PFSK-1 (cell line): ENCODE data around the gene AMPD3.

ENCODE experiments used
- FOXP2 ChIP-seq: optimal IDR thresholded peaks from 2 replicates; pipeline ENCODE3; 2011; ENCODE audit warnings: borderline replicate concordance, control low read depth, inconsistent platforms; ENCODE audit not compliant: insufficient read depth; ENCODE audit errors: extremely low read length, extremely low read depth
- POLR2AphosphoS5 ChIP-seq: IDR thresholded peaks from 2 replicates; pipeline ENCODE4 v1.6.1; 2012; ENCODE audit warnings: low read depth, mild to moderate bottlenecking, control low read depth, low read length, moderate library complexity
- SIN3A ChIP-seq: IDR thresholded peaks from 2 replicates; pipeline ENCODE4 v1.6.1; 2012; ENCODE audit warnings: mild to moderate bottlenecking, low read length, moderate library complexity, borderline replicate concordance; ENCODE audit not compliant: insufficient read depth
- TAF1 ChIP-seq: IDR thresholded peaks from 2 replicates; pipeline ENCODE4 v1.6.1; 2012; ENCODE audit warnings: low read length, control low read depth, borderline replicate concordance; ENCODE audit not compliant: insufficient read depth
- TF ChIP-seq, protein P1 (sequence below), 2 experiments: IDR thresholded peaks; 2 replicates each; pipeline versions ENCODE4 v1.6.1 to v1.8.0; 2011 to 2012; ENCODE audit warnings: low read depth in 2 of 2, low read length in 2 of 2, control low read depth in 1 of 2, inconsistent platforms in 1 of 2, mild to moderate bottlenecking in 1 of 2, moderate library complexity in 1 of 2; ENCODE audit not compliant: insufficient read depth in 1 of 2

The AMPD3 gene

DNA sequence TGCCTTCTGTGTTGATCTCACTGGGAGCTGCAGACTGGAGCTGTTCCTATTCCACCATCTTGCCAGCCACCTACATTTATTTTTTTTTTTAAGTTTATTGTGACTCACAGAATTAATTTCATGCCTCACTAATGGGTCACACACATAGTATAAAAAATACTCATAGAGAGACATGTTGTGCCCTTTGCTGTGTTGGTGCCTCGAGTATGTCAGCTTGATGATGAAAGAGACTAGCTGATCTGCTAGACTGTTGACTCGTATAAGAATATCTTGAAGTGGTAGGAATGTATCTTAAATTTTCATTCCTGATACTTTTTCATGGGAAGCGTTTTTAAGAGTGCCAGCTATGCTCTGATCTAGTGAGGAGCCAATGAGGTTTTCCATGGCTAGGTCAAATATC lies 28.6 kb upstream of the AMPD3 start:
- TF ChIP-seq SIN3A (no peak), TAF1 (no peak), POLR2AphosphoS5 (no peak), FOXP2 (no peak)
- TF ChIP-seq, protein P1, sequence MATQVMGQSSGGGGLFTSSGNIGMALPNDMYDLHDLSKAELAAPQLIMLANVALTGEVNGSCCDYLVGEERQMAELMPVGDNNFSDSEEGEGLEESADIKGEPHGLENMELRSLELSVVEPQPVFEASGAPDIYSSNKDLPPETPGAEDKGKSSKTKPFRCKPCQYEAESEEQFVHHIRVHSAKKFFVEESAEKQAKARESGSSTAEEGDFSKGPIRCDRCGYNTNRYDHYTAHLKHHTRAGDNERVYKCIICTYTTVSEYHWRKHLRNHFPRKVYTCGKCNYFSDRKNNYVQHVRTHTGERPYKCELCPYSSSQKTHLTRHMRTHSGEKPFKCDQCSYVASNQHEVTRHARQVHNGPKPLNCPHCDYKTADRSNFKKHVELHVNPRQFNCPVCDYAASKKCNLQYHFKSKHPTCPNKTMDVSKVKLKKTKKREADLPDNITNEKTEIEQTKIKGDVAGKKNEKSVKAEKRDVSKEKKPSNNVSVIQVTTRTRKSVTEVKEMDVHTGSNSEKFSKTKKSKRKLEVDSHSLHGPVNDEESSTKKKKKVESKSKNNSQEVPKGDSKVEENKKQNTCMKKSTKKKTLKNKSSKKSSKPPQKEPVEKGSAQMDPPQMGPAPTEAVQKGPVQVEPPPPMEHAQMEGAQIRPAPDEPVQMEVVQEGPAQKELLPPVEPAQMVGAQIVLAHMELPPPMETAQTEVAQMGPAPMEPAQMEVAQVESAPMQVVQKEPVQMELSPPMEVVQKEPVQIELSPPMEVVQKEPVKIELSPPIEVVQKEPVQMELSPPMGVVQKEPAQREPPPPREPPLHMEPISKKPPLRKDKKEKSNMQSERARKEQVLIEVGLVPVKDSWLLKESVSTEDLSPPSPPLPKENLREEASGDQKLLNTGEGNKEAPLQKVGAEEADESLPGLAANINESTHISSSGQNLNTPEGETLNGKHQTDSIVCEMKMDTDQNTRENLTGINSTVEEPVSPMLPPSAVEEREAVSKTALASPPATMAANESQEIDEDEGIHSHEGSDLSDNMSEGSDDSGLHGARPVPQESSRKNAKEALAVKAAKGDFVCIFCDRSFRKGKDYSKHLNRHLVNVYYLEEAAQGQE (IDR thresholded peaks at IDR 0.05; ENCODE audit: insufficient read depth in 1 of 2, low read depth in 2 of 2, low read length in 2 of 2): no peak

DNA sequence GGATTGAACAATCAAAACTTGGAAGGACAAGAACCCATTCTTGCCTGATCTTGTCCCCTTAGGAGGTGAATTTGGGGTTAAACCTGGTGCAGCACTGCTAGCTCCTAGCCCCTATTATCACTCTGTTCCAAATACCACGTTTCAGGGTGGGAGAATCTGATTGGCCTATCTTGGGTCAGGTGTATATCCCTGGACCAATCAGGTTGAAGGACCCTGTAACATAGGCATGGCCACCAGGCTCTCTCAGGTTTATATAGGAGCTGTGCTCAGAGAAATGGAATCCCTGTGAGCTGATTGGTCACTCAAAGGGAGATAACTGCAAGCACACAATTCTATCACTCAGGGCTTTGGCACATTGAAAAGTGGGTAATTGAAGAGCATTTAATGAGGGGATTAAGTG lies 26.6 kb upstream of the AMPD3 start:
- TF ChIP-seq, protein P1 (IDR thresholded peaks at IDR 0.05; ENCODE audit: insufficient read depth in 1 of 2, low read depth in 2 of 2, low read length in 2 of 2): no peak
- TF ChIP-seq TAF1: no peak
- no peak for TF ChIP-seq SIN3A
- no peak for TF ChIP-seq FOXP2

DNA sequence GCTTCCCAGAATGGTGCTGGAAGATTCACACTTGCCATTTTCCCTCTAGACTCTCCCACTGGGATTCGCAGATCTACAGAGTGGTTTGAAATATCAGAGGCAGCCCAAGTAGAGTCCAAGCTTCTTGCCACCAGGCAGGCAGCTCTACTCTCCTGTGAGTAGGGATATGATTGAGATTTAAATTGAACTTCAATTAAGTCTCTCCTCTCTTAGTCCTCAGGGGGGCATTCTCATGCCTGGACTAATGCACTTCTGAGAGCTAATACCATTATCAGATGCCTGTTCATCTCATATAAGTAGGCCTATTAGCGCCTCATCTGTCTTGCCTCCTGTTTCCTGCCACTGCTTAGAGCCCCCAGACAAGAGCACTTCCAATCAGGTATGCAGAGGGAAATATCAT lies 25.5 kb upstream of the AMPD3 start:
- TF ChIP-seq FOXP2: no peak
- no peak for TF ChIP-seq TAF1
- TF ChIP-seq POLR2AphosphoS5: no peak
- no peak for TF ChIP-seq SIN3A
- TF ChIP-seq, protein P1 (IDR thresholded peaks at IDR 0.05; ENCODE audit: insufficient read depth in 1 of 2, low read depth in 2 of 2, low read length in 2 of 2): no peak

DNA sequence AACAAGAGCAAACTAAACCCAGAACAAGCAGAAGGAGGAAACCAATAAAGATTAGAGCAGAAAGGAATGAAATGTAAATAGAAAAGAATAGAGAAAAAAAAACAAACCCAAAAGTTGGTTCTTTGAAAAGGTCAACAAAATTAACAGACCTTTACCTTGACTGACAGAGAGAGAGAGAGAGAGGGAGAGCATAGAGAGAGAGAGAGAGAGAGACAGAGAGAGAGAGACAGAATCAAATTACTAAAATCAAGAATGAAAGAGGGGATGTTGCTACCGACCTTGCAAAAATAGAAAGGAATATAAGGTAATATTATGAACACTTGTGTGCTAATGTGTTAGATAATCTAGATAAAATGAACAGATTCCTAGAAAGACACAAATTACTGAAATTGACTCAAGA lies 22.6 kb upstream of the AMPD3 start:
- no peak for TF ChIP-seq POLR2AphosphoS5
- no peak for TF ChIP-seq FOXP2
- TF ChIP-seq, protein P1 (IDR thresholded peaks at IDR 0.05; ENCODE audit: insufficient read depth in 1 of 2, low read depth in 2 of 2, low read length in 2 of 2): no peak
- no peak for TF ChIP-seq SIN3A
- no peak for TF ChIP-seq TAF1

DNA sequence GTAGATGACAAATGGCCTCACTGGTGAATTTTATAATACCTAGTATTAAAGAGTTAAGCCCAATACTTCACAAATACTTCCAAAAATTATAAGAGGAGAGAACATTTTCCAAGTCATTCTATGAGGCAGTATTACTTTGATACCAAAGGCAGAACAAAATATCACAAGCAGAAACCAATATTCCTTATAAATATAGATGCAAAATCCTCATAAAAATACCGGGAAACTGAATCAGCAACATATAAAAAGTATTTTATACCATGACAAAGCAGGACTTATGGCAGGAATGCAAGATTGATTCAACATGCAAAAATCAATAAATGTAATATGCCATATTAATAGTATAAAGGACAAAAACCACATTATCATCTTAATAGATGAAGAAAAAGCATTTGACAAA lies 22.1 kb upstream of the AMPD3 start:
- TF ChIP-seq FOXP2: no peak
- no peak for TF ChIP-seq POLR2AphosphoS5

DNA sequence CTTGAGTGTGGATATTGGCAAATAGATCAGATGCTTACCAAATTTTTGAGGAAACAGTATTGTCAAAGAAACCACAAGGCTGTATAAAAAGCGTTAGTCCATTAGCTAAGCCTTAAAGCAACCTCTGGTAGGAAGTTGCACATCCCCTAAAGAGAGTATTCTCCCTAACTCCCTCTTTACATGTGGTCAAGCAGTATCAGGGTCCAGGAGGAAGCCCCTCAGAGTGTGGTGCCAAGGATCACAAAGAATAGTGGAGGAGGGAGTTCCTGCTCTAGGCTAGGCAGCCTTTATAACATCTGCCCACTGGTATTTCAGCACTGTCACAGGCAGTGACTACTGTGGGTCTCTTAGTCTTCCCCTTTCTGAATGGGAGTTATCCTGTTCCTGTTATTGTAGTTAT lies 18.8 kb upstream of the AMPD3 start:
- no peak for TF ChIP-seq SIN3A
- TF ChIP-seq, protein P1 (IDR thresholded peaks at IDR 0.05; ENCODE audit: insufficient read depth in 1 of 2, low read depth in 2 of 2, low read length in 2 of 2): no peak
- TF ChIP-seq POLR2AphosphoS5: no peak
- no peak for TF ChIP-seq TAF1
- TF ChIP-seq FOXP2: no peak
